Suprapubic skin (tissue), 3 donors: ENCODE results near the gene GPR161.

ENCODE experiments used
- CTCF ChIP-seq, 2 donors: fragments of 200-600 bp in 1 of 2; fragments of 450-650 bp in 1 of 2; sonication (generic) in 1 of 2; IDR thresholded peaks; one replicate each; pipeline ENCODE4 v1.5.1; 2016 to 2019; ENCODE audit warnings: antibody characterized with exemption in 2 of 2, mild to moderate bottlenecking in 1 of 2, moderate library complexity in 1 of 2
- EP300 ChIP-seq: sonication (generic); formaldehyde crosslinking; IDR thresholded peaks from one replicate; pipeline ENCODE4 v1.6.1; 2017; ENCODE audit warnings: antibody characterized with exemption

- no peak for TF ChIP-seq CTCF (IDR thresholded peaks at IDR 0.05)
- no peak for TF ChIP-seq EP300
Observed at GRCh38 chr1:168089326-168089978, 47.3 kb downstream of the GPR161 start.
